Anterior cingulate cortex (tissue), 58 donors: ENCODE measurements around the gene F2.

ENCODE experiments used
- DNase-seq, 58 donors: peaks; one replicate each; lab custom pipeline; 2025; lab: John Stamatoyannopoulos, UW

F2 gene

GRCh38 chr11:46736615-46737014 lies 17.6 kb downstream of the F2 start:
- DNase-seq, result no peak

GRCh38 chr11:46737699-46738098 lies 18.7 kb downstream of the F2 start:
- no peak for DNase-seq

DNA sequence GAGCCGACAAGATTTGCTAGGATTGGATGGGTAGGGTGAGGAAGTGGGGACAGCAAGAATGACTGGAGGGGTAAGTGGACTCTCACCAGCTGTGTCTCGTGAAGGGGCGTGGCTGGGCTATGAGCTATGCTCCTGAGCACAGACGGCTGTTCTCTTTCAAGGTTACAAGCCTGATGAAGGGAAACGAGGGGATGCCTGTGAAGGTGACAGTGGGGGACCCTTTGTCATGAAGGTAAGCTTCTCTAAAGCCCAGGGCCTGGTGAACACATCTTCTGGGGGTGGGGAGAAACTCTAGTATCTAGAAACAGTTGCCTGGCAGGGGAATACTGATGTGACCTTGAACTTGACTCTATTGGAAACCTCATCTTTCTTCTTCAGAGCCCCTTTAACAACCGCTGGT lies 19.9 kb downstream of the F2 start:
- DNase-seq, result no peak

DNA sequence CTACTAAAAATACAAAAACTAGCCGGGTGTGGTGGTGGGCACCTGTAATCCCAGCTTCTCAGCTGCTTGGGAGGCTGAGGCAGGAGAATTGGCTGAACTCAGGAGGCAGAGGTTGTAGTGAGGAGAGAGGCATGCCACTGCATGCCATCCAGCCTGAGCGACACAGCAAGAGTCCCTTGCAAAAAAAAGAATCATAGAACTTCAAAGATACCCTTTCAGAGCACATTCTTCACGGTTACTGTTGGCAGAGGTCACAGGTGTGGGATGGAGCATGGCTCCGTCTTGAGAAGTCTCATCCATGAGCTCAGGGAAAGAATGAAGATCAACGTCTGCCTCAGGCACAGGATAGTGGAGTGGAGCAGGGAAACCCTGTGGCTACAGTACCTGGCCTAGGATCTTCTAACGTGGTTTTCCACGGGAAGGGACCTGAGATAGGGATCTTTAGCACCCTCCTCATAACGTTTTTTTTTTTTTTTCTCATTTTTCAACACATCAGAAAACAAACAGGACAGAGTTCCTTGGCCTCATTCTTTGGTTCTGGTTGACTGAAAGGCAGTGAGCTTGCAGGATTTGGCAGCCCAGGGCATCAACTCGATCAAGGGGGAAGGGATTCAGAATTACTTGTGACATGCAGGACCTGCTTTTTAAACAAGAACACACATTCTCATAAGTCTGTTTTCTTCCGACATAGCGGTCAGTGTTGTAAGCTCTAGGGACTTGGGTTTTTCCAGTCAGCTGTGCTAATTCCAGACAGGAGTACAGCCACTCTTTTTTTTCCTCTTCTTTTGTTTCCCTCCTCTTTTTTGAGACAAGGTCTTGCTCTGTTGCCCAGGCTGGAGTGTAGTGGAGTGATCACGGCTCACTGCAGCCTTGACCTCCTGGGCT lies 22.8 kb downstream of the F2 start:
- DNase-seq, result peak in 1 of 58 donors; percentile 3

DNA sequence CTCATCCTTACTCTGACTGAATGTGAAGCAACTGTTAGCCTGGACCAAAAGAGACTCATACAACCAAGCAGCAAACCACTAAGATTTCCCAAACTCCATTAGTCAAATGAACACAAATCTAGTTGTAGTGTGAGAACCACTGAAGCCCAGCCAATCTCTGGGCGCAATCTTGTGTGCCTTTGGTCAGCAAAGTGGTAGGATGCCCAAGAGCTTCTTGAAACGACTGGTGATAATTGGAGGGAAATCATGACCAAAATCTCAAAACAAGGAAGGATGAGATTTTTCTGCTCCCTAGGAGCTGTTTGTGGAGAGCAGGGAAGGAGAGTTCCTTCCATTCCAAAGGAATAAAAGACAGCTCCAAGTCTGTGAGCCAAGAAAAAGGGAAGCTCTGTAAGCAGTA lies 24.0 kb downstream of the F2 start:
- no peak for DNase-seq

DNA sequence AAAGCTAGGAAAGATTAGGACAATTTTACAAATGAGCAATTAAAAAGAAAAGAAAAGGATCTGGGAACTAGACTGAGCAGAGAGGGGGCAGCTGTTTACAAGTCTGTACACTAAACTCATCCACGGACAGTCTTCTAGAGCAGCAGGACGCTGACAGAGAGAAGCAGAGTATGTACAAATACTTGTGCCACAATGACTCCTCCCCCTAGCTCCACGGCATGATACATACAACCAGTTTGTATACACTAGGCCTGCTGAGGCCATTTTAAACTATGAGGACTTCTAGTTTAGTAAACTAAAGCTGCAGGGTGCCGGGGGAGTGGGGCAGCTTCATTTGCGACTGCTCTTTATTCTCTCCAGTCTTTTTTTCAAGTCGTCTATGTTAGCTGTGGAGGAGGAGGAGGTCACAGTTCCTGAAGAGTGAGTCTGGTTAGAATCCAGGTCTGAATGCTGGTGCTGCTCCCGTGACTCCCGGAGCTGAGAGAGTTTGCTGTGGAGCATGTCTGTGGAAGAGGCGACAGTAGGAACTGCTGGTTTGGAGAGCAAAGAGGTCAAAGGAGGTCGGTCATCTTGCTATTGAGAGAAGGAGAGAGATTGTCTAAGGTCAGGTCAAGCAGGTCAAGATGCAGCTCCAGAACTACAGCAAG lies 24.8 kb downstream of the F2 start:
- DNase-seq, result no peak

DNA sequence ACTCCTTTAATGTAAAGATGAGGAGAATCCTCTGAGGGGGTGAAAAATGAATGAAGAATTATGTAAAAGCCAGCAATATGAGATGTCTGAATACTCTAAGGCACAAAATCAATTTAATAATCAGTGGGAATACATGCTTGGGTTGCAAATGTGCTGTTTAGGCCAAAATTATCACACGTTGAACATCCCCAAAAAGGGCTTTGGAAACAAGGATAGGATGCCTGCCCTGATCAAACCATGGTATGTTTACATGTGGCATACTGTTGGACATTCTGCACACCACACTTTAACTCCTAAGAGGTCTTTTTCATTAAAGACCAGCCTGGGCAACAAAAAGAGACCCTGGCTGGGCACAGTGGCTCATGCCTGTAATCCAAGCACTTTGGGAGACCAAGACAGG lies 26.3 kb downstream of the F2 start:
- no peak for DNase-seq

DNA sequence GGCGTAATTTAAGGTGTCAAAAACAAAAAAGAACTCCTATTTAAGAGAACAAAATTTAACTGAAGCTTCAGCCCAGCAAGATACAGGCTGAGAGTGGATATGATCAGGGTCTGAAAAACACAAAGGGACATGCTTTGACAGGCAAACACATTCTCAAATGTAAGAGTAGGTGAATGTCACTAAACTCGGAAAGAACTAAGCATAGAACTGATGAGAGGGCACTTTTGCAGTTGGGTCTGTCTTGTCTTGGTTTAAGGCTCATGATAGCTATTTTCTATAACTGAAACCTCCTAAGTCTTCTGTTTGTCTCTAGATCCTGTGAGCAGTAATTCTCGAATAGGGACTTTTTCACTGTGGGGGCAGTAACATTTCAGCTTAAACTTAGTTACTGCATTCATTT lies 27.0 kb downstream of the F2 start:
- DNase-seq, result no peak

GRCh38 chr11:46747150-46747549 lies 28.1 kb downstream of the F2 start:
- DNase-seq, result no peak

DNA sequence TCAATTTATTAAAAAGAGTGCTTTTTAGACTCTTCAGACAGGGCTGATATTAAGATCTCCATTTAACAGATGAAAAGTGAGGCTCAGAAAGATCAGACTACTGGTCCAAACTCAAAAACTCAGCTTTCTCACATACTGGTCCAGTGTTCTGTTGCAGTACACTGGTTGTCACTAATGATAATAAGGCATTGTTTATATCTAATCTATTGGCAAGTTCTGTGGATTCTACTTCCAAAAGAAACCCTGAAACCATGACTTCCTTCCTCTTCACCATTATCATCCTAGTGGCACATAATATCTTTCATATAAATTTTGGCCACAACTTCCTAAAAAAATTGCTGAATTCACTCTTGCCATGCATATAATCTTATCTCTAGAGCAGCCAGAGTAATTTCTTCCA lies 36.9 kb downstream of the F2 start:
- DNase-seq, result no peak

GRCh38 chr11:46759196-46759595 lies 40.2 kb downstream of the F2 start:
- peak in 21 of 58 donors; percentile 2 to 50 (median 13) for DNase-seq

- no peak for DNase-seq
Observed at GRCh38 chr11:46760429-46761128, 41.6 kb downstream of the F2 start.

- no peak for DNase-seq
Observed at GRCh38 chr11:46761807-46762206, 42.8 kb downstream of the F2 start.

DNA sequence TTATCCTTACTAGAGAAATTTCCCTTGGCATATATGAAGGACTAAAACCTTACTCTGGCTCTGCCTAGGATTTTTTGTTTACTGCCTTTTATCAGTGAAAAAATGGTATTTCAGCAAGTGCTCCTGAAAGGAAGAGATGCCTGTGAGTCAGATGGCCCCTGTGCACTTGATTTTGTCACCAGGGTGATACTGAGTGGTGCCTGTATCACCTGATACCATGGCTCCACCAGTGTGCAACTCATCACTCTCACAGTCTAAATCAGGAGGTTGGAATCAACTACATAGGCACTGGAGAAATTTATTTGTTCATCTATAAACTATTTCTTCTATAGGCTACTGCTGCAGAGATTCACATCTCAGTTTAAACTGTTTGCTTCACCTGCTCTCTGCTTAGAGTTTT lies 43.2 kb downstream of the F2 start:
- DNase-seq, result no peak

DNA sequence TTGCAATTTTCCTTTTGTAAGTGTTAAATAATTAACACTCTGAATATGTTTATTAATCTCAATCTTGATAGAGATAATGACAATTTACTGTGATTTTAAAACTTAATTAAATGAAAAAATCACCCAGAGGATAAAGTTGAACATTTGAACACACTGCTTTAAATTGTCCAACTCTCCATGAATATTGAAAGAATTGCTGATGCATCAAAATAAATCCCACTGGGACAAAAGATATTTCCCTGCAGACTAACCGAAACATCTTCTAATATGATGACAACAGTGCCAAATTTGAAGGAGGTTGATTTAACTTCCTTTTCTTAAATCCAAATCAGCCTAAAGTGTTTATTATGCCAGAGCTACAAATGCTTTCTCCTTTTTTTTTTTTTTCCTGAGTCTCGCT lies 47.6 kb downstream of the F2 start:
- no peak for DNase-seq

DNA sequence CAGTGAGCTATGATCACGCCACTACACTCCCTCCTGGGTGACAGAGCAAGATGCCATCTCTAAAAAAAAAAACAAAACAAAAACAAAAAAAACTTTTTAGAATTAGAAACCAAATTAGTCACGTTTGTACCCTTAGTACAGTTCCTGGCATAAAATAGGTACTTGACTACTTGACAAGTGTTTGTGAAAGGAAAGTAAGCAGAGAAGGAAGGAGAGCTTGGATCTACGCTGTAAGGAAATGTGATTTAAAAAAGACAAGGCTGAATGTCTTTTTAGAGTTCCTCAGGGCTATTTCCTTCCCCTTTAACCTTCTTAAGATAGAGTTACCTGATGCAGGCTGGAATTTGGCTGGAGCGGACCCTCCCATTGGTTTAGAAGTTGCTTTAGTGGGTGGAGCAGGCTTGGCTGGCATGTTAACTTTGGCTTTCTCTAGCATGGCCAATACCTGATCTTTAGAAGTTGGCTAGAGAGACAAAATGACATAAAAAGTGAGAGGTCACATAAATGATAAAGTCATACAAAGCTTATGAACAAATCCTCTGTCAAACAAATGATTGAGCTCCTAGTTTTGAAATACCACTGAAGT lies 50.7 kb downstream of the F2 start:
- DNase-seq, result no peak

DNA sequence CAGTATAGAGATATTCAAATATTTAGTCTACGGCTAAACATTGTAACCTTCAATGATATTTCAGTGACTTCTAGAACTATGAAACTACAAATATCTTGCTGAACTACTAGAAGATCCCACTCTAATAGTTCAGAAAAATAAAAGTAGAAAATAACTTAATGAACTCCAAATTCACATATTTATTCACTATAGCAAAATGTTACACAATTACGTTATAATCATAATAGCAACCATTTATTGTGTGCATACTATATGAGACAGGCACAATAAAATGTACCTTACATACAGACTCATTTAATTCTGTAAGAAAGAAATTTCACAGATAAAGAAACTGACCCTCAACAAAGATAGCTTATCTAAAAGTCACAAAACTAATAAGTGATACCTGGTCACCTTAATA lies 57.9 kb downstream of the F2 start:
- DNase-seq, result no peak

- no peak for DNase-seq
Observed at GRCh38 chr11:46778416-46778815, 59.4 kb downstream of the F2 start.
